ENCODE results near the gene CLVS2. TPM values are rescaled to one million over a fixed set of nuclear protein-coding genes. Genes with fewer than 3 reads are reported as not detected.

CLVS2 gene
- total RNA-seq, 1 experiment from 2014 or later = not detected

DNA sequence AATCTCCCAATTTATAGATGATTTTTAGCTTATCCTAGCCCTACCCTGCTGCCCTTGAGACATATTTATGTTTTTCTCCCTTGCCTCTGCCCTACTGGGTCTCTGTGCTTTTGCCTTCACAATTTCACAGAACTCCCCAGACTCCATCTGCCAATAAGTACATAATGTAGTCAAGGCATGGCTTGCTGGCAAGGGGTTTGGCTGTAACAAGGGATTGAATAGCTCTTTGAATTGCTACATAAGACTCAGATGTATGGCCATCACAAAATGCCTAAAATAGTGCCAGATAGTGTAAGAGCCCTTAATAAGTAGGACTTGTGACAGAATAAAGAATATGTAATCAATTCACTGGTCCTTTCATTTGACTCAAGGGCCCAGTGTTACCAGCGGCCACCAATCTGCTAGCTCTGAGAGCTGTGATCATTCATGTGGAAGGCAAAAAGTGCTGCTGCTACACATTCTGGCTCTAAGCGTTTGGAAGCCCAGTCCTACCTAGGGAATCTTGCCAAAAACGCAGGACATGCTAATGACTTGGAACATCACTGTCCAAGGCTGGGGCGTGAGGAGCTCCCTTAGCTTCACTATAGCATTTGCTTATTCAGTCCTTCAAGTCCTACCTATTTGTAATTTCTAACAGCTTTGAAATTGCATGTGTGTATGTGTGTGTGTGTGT, 20.5 kb downstream of the CLVS2 start:
- no peak for DNase-seq (ENCODE audit: low read depth)
- in situ Hi-C loops (cut with HindIII; ENCODE audit: low pct_unique_long_range_greater_than_20kb, low sequenced_read_pairs) = no loop called here

DNA sequence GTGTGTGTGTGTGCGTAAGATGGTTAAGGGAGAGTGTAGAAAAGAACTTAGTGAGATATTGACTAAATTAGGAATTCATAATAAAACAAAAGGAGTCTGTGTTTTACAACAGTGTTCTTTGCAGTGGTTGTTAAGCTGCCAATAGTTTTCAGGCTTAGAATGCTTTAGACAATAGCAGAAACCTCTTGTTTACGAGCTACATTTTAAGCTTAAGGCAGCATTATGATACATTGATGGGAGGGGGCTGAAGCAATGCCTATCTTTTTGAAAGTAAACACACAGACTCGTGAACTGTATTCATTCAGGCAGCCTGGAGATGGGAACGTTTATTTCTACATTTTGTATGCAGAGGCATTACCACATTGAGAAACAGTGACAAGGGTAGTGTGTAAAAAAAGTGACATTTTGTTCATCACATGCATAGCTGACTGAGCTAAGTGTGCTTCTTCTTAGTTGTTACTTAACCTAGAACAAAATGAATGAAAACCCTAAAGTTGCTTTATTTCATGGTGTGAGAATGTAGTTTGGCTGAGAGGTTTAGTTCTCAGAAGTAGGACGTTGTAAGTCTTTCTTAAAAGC, 21.2 kb downstream of the CLVS2 start:
- in situ Hi-C loops (cut with HindIII; ENCODE audit: low pct_unique_long_range_greater_than_20kb, low sequenced_read_pairs) = no loop called here
- DNase-seq (ENCODE audit: low read depth) = no peak

DNA sequence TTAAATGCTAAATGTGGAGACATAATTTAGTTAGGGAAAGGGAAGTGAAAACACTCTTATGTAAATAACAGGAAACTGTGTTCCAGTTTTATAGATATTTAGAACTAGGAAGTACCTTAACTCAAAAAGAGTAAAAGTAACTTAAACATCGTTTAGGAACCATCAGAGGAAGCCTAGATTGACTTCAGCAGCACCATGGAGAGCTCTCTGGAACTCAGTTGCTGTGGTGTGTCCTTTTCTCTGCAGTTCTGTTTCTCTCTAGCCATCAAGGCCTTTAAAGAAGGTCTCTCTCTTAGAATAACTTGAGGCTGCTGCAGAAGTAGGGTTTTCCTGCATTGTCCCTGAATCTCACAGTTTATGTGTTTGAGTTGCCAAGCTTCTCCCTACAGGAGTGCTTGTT, 26.9 kb downstream of the CLVS2 start:
- DNase-seq (ENCODE audit: low read depth) = peak; percentile 8
- in situ Hi-C loops (cut with HindIII; ENCODE audit: low pct_unique_long_range_greater_than_20kb, low sequenced_read_pairs) = no loop called here

DNA sequence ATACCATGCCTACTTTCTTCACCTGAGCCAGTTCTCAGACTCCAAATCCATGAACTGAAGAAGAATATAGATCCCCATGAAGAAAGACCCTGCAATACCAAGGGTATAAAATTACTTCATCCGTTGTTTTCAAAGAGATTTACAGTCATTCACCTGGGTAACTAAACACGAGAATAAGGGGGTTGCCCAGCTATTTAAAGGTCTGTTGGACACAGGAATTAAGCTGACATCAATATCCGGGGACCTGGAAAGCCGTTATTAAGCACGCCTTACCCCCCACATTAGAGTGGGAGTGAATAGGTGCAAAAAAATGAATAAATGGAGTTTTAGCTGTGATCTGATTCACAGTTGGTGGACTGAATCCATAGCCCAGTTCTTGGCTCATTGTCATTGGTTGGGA, 28.9 kb downstream of the CLVS2 start:
- no peak for DNase-seq (ENCODE audit: low read depth)
- in situ Hi-C loops (cut with HindIII; ENCODE audit: low pct_unique_long_range_greater_than_20kb, low sequenced_read_pairs) = no loop called here

DNA sequence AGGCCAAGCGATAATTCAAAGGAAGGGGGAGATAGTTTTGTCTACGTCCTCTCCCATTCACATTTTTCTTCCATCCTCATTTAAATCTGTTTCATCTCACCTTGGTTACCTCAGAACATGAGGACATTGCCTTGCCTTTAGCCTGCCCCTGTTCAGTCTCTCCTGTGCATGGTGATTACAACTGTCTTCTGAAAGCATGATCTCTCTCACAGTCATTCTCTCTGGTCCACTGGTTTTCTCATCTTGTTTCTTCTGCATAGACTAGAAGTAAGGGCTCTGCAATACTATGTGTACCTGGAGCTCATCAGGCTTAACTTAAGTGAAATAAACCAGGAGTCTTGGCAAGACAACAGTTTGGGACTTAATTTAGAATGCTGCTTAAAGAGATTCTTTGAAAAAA, 31.4 kb downstream of the CLVS2 start:
- DNase-seq (ENCODE audit: low read depth) = no peak
- in situ Hi-C loops (cut with HindIII; ENCODE audit: low pct_unique_long_range_greater_than_20kb, low sequenced_read_pairs) = no loop called here

DNA sequence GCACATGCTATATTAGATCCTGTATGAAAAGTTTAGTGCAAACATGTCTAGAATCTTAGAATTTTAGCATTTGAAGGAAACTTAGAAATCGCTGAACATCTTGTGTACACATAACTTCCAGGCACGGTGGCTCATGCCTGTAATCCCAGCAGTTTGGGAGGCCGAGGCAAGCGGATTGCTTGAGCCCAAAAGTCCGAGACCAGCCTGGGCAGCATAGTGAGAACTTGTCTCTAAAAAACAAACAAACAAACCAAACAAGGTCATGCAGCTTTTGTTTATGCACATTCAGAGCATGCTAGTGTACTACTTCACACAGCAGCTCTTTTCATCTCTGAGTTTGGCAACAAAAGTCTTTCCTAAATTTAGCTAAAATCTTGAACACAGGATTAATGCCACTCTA, 32.2 kb downstream of the CLVS2 start:
- in situ Hi-C loops (cut with HindIII; ENCODE audit: low pct_unique_long_range_greater_than_20kb, low sequenced_read_pairs) = no loop called here
- no peak for DNase-seq (ENCODE audit: low read depth)

DNA sequence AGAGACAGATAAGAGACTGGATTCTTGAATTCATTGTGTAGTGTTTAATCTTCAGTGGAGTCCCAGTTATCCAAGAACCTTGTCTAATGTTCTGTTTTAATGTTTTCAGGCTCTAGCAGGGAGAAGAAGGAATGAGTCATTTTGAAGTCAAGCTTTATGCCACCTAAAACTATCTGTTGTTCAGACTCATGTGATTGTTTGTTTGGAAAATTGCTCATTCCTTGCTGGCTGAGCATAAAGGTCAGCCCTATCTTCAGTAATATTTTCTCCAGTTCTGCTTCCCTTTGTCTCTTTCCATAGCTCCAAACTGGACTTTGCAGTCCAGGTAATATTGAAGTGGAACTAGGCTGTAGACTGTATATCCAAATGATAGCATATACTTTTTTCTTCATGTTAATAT, 34.2 kb downstream of the CLVS2 start:
- in situ Hi-C loops (cut with HindIII; ENCODE audit: low pct_unique_long_range_greater_than_20kb, low sequenced_read_pairs) = no loop called here
- peak; percentile 49 for DNase-seq (ENCODE audit: low read depth)

DNA sequence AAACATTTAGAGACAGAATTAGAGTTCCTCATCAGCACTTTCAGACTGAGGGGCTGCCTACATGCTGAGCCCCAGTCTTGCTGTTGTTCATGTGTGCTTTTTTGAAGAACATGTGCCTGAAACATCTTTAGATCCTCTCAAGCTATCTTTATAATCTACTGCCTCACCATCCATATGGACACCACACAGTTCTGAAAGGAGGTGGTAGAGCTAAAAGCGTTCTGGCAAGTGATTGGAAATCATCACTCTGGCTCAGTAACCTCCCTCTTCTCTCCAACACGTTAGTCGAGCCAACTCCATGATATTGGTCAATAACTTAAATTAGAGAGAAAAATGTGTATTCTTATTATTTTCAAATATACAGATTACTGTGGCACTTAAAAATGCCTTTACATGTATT, 40.6 kb downstream of the CLVS2 start:
- in situ Hi-C loops (cut with HindIII; ENCODE audit: low pct_unique_long_range_greater_than_20kb, low sequenced_read_pairs) = no loop called here
- no peak for DNase-seq (ENCODE audit: low read depth)

DNA sequence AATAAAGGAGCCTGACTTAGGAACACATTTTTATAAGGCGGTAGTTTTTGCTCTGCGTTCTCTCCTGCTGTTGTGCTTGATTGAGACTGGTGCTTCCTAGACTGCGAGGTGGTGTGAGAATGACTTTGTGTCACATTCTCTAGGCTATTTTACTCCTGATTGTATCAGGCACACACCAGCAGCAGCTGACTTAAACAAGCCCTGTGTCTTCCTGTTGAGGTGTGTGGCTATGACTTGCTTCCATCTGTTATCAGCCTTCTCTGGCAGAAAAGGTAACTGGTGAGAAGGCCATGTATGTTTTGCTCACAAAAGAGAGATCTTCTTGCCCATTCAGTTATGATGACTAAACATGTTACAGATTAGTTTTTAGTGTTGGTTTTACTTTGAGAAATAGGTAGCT, 43.4 kb downstream of the CLVS2 start:
- no peak for DNase-seq (ENCODE audit: low read depth)
- in situ Hi-C loops (cut with HindIII; ENCODE audit: low pct_unique_long_range_greater_than_20kb, low sequenced_read_pairs) = no loop called here

DNA sequence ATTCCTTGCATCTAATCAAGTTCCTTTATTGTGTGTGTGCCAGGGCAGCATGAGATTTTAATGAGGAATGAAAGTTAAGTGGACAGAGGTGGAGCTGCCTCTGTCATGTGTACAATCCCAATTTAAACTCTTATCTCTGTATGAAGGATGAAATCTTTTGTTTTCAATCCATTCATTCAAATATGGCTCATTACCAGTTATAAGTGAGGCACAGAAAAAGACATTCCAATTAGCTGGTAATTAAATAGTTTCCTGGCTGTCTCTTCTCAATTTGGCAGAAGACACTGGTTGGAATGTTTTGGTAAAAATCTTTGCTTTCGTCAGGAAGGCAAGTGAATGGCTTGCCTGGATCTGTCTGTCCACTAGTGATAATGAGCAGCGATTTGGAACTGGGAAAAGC, 46.4 kb downstream of the CLVS2 start:
- in situ Hi-C loops (cut with HindIII; ENCODE audit: low pct_unique_long_range_greater_than_20kb, low sequenced_read_pairs) = no loop called here
- no peak for DNase-seq (ENCODE audit: low read depth)

DNA sequence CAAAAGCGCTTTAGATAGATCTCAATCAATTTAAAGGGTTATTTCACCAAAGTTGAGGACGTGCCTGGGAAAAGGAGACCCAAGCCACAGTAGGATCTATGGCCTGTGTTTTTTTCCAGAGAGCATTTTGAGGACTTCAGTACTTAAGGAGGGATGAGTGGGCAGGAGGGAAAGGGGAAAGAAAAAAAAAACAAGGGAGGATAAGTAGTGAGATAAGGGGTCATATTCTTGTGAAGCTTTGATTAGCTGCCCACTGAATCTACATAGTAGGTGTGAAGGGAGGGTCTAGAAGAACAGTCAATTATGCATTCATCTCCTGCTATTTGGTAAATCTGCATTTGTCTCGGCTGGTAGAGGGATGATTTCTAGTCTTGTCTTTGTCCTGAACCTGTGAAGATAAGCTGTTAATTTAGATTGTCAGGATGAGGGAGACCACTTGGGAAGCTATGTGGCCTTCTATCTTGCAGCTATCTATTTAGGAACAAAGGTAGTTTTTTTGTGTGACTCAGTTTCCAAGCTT, 48.4 kb downstream of the CLVS2 start:
- no peak for DNase-seq (ENCODE audit: low read depth)
- in situ Hi-C loops (cut with HindIII; ENCODE audit: low pct_unique_long_range_greater_than_20kb, low sequenced_read_pairs) = no loop called here

DNA sequence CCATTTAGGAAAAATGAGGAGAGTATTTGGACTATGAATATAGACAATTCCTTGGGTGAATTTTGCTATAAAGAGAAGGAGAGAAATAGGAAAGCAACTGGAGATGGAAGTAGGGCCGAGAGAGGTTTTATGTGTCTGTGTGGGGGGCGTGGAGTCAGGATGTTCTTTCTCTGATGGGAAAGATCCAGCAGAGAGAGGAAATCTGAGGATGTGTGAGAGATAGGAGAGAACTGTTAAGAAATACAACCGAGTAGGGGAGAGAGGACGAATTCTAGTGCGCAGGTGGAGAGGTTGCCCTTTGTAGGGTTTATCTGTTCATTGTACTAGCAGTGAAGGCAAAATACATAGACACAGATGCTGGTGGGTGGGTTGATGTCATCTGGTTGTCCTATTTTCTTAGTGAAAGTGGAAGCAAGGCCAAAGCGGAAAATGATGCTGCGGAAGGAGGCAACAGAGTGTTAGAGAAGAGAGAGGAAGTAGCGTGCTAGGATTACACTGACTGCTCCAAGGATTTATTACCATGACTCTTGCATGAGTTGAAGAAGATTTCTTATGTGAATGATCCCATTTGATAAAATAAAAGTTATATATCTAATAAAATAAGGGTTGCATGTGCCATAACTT, 57.7 kb downstream of the CLVS2 start:
- in situ Hi-C loops (cut with HindIII; ENCODE audit: low pct_unique_long_range_greater_than_20kb, low sequenced_read_pairs) = no loop called here
- DNase-seq (ENCODE audit: low read depth) = no peak

DNA sequence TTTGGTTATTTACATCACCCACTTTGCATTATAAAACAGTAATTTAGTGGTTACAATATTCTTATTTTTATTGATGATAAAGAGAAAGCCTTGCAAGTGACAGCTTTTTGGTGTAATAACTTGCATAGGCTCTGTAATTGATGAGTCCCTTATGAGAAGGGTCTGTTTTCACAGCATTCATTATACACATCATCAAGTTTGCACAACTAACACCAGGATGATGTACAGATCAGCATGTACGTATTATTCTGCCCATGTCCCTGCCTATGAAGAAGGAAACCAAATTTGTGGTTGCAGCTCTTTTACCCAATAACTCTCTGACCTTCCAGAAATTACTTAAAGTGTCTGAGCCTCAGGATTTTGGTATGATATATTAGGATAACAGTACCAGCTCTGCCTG, 59.2 kb downstream of the CLVS2 start:
- DNase-seq (ENCODE audit: low read depth) = no peak
- in situ Hi-C loops (cut with HindIII; ENCODE audit: low pct_unique_long_range_greater_than_20kb, low sequenced_read_pairs) = no loop called here

DNA sequence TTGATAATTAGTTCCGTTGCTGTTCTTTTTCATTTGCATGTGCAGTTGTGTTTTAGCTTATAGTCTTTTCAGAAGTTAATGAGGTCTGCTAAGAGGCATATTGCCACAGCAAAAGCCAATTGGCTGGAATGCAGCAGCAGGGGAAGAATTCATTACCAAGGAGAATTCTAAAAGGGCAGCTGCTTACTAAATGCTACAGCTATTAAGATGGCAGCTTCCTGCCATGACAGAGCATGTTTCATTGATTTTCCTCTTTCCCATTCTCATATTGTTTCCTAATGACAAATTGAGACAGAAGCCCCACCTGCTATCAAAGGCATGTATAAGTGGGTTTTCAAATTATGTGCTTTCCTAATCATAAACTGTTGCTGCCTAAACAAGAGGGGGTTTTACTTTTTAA, 66.6 kb downstream of the CLVS2 start:
- in situ Hi-C loops (cut with HindIII; ENCODE audit: low pct_unique_long_range_greater_than_20kb, low sequenced_read_pairs) = no loop called here
- DNase-seq (ENCODE audit: low read depth) = no peak

DNA sequence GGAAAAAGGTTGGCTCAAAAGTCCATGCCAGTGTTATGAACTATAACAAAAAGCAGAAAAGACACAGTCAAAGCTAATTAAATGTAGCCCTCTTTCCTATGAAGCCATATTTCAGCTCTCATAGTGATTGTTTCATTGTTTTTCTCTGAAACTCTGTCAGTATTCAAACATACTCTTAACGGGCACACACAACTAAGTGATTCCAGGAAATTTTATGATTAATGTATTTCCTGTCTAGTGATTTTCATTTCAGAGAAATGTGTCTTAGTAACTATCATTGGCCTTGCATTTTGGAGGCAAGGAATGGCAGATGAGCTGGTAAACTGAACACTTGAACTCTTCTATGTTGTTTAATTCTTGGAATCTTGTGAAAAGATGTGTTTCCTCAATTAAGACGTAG, 68.0 kb downstream of the CLVS2 start:
- no peak for DNase-seq (ENCODE audit: low read depth)
- in situ Hi-C loops (cut with HindIII; ENCODE audit: low pct_unique_long_range_greater_than_20kb, low sequenced_read_pairs) = no loop called here

DNA sequence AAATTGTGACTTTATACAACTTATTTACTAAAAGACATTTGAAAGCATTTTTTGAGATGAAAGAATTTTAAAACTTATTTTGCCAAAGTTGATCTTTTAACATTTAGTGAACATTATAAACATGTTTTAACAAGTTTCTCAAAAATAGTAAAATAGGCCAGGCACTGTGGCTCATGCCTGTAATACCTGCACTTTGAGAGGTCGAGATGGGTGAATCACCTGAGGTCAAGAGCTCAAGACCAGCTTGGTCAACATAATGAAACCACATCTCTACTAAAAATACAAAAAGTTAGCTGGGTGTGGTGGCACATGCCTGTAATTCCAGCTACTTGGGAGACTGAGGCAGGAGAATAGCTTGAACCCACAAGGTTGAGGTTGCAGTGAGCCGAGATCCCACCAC, 78.6 kb downstream of the CLVS2 start:
- in situ Hi-C loops (cut with HindIII; ENCODE audit: low pct_unique_long_range_greater_than_20kb, low sequenced_read_pairs) = no loop called here
- DNase-seq (ENCODE audit: low read depth) = no peak

DNA sequence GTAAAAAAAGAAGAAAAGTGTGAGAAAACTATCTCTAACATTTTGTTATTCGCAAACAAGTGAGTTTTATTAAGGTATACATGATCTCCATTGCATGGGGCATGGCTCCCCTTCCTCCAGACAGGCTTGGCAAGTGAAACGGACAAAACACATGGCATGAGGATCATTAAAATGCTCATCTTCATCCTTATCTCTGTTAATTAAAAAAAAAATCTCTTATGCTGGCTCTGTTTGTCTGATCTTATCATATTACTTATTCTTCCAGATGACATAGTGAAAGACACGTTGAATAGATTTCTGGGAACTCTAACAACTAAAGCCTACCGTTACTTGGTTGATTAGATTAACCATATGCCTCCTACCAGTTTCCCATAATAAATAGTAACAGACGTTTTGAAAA, 89.4 kb downstream of the CLVS2 start:
- DNase-seq (ENCODE audit: low read depth) = no peak
- in situ Hi-C loops (cut with HindIII; ENCODE audit: low pct_unique_long_range_greater_than_20kb, low sequenced_read_pairs) = no loop called here

DNA sequence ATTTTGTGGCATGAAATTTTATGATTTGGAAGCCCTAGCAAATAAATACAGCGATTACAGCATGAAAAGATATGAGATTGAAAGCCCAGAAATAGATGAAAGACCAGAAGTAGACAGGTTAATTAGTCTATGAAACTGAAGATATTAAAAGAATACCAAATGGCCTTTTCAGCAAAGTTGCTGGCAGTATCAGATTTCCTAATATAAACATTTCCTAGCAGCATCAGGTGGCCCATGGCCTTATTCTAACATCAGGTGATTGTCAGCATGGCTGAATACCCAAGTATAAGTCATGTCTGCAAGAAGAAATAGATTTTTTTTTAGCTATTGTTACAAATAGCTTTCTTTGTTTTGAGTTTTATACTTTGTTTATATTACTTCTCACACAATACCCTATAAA, 93.2 kb downstream of the CLVS2 start:
- no peak for DNase-seq (ENCODE audit: low read depth)
- in situ Hi-C loops (cut with HindIII; ENCODE audit: low pct_unique_long_range_greater_than_20kb, low sequenced_read_pairs) = no loop called here

DNA sequence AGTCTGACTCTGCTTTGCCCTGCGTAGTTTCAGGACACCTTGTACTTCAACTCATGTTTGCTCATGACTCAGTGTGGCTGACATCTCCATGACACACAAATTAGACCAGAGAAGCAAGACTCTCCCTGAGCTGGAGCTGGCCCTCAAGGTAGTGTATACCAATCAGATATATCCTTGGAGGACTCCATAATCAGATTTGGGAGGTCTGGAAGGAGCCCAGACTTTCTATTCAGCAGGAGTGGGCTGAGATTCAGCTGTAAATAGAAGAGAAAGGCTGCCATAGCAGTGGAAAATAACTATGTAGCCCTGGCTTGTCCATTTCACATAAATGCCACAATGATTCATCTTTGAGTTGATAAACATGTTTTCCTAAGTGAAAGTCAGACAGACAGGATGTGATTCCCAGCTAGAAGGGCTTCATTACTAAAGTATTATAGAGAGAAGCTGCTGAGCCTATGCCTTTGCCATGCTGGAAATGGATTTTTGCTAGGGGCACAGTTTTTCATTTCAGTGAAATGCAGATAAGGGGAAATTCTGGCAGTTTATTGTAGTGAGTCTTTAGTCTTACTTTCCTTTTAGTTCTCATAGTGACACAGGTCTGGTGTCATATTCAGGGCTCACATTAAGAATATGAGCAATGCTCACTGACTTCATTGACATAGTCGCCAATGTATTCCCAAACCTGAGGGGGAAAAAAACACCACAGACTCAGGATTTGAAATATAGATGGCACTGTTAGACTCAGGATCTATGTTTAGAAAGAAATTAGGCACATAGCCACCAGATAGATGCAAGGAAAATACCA, 95.3 kb downstream of the CLVS2 start:
- peak; percentile 64 for DNase-seq (ENCODE audit: low read depth)
- in situ Hi-C loops (cut with HindIII; ENCODE audit: low pct_unique_long_range_greater_than_20kb, low sequenced_read_pairs) = no loop called here

Data from Caki2 (cell line).